Activated T-helper 9 cell treated with anti-CD3 and anti-CD28 coated beads, Interleukin-2, amount 50 U/mL, for 16 hours (primary cell): Measurements from ENCODE around the gene ZBTB42.

ENCODE experiments used
- DNase-seq: peaks from one replicate; pipeline ENCODE4 v3.0.0-alpha.2; 2020; ENCODE audit warnings: low read depth

The ZBTB42 gene

DNA sequence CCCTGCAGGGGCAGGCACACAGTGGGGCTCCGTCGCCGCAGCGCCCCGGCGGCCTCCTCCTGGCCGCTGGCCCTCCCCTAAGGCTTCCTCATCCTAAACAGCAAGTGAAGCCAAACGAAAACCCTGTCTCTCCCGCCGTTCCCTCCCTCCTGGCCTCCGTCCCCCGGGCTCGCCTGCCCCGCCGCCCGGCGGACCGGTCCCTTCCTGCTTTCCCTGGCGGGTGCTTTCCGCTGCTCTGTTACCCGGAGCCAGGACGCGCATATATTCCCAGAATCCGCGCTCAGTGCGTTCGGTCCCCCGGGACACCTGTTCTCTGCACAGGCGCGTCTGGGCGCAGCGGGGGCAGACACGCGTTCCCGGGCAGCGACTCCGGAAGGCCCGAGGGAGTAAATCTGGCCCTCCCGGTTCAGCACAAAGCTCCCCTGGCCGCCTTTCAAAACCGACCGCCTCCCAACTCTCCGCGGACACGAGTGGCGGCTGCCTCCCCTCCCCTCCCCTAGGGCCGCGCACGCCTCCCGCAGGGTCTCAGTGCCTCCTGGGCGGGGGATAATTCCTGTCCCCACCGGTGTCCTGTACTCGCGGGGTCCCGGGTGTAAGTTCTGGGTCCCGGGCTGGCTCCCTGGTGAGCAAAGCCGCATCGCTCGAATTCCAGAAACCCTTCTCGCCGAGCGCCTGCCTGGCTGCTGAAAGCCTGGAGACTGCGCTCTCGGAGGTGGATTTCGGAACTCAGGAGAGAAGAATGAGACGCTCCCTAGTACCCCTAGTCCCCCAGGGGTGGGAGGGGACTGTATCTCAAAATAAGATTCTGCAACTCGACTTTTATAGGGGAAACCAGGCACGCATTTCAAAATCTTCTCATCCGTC lies 42.8 kb downstream of the ZBTB42 start:
- no peak for DNase-seq

GRCh38 chr14:104844306-104845032 lies 43.6 kb downstream of the ZBTB42 start:
- no peak for DNase-seq

- no peak for DNase-seq
These were observed 44.2 kb downstream of the ZBTB42 start for GRCh38 chr14:104845033-104845666.

GRCh38 chr14:104845834-104846441 lies 45.0 kb downstream of the ZBTB42 start:
- no peak for DNase-seq

GRCh38 chr14:104852280-104852663 lies 51.4 kb downstream of the ZBTB42 start:
- no peak for DNase-seq
